BJ (cell line): ENCODE data around the gene R3HDM4. TPM values are rescaled to one million over a fixed set of nuclear protein-coding genes. Genes with fewer than 3 reads are reported as not detected.

Experiments used
- CTCF ChIA-PET: fragments of 350-600 bp; formaldehyde crosslinking; extraction: SDS; loops from one replicate; lab custom pipeline; 2021; ENCODE audit warnings: antibody characterized with exemption, inconsistent platforms; lab: Yijun Ruan, JAX
- POLR2A ChIA-PET: fragments of 300-600 bp; sonication (Branson Sonifier 250); formaldehyde crosslinking; extraction: SDS; loops from one replicate; lab custom pipeline; 2021; ENCODE audit warnings: antibody characterized with exemption; lab: Charles Lee
- DNase-seq: peaks from one replicate; pipeline ENCODE4 v3.0.0-alpha.2; 2011; ENCODE audit warnings: low read depth
- H3K27me3 ChIP-seq: 2 replicates; pipeline ENCODE4 v1.6.0; 2011; ENCODE audit warnings: low read length; ENCODE audit not compliant: control insufficient read depth, insufficient read depth
- H3K36me3 ChIP-seq: 2 replicates; pipeline ENCODE4 v1.5.1; 2011; ENCODE audit warnings: low read length; ENCODE audit not compliant: control insufficient read depth, insufficient read depth
- H3K4me3 ChIP-seq: 2 replicates; pipeline ENCODE4 v1.5.1; 2011; ENCODE audit warnings: low read depth, mild to moderate bottlenecking, control low read depth, low read length
- CTCF ChIP-seq: IDR thresholded peaks from 2 replicates; pipeline ENCODE4 v1.5.1; 2011; ENCODE audit warnings: low read depth, mild to moderate bottlenecking, control low read depth, inconsistent platforms, low read length, moderate library complexity; ENCODE audit not compliant: insufficient read depth
- polyA plus RNA-seq: library from polyadenylated mRNA; depleted of rRNA; stranded (reverse); fragments of >200 nt; gene quantifications from 2 replicates; pipeline ENCODE4 v1.2.3, GENCODE V29; 2011

The R3HDM4 gene
- polyA plus RNA-seq, 1 experiment: 46.6 TPM

- Histone ChIP-seq H3K4me3 (no peak overlapping the region), H3K36me3 (peaks cover 21% of the 10 kb centered on the region), H3K27me3 (no peaks in the 10 kb centered on the region)
- TF ChIP-seq CTCF: no peak
- ChIA-PET CTCF (interaction anchor here (0.6 kb wide), 1 partner anchor 12 kb away, joined by 3 read pairs; no protein-coding TSS in a partner anchor), POLR2A (no interaction called here)
- no peak for DNase-seq
Measured at GRCh38 chr19:866769-867300, 46.2 kb downstream of the R3HDM4 start.

- DNase-seq: no peak
- POLR2A ChIA-PET: no interaction called here
- H3K36me3 ChIP-seq: peaks cover 9% of the 10 kb centered on the region
- CTCF ChIA-PET: interaction anchor here (0.7 to 2.4 kb wide), 22 partner anchors 9 to 163 kb away, joined by 3 to 23 read pairs (median 4); partner anchors contain the start of genes CNN2, RNU6-9 and WDR18
- H3K4me3 ChIP-seq: no peak overlapping the region
- TF ChIP-seq CTCF: no peak
- no peaks in the 10 kb centered on the region for H3K27me3 ChIP-seq
Measured at GRCh38 chr19:863315-863620, 49.8 kb downstream of the R3HDM4 start.

GRCh38 chr19:862581-863314, 50.3 kb downstream of the R3HDM4 start:
- POLR2A ChIA-PET: no interaction called here

GRCh38 chr19:861756-862580, 51.1 kb downstream of the R3HDM4 start:
- no peak for DNase-seq
- Histone ChIP-seq H3K4me3 (no peak overlapping the region), H3K27me3 (no peaks in the 10 kb centered on the region), H3K36me3 (no peaks in the 10 kb centered on the region; the same call in 1 of the 2 replicates)
- ChIA-PET POLR2A (no interaction called here), CTCF (interaction anchor here (0.6 to 2.4 kb wide), 5 partner anchors 32 to 233 kb away, joined by 3 to 12 read pairs (median 5); partner anchors contain the start of genes RNU6-9 and WDR18)
- peak; percentile 28; the same call in 1 of the 2 replicates for TF ChIP-seq CTCF

More at GRCh38 chr19:862581-863314, 50.3 kb downstream of the R3HDM4 start:
- no peaks in the 10 kb centered on the region for H3K27me3 ChIP-seq
- peaks cover 4% of the 10 kb centered on the region for H3K36me3 ChIP-seq
- no peak for DNase-seq
- no peak for TF ChIP-seq CTCF
- CTCF ChIA-PET: interaction anchor here (0.8 to 2.4 kb wide), 16 partner anchors 10 to 164 kb away, joined by 3 to 23 read pairs (median 5); partner anchors contain the start of genes CNN2, RNU6-9 and WDR18
- H3K4me3 ChIP-seq: peak overlapping the region; percentile 23
